Duodenal mucosa (tissue), 2 donors: Measurements from ENCODE around the gene BCS1L.
A peak's percentile ranks its signal among the peaks of the same experiment; 100 is the strongest.

Source experiments
- H3K27ac ChIP-seq: one replicate; pipeline ENCODE4 v1.7.0; 2013; ENCODE audit warnings: low read depth, low read length
- H3K27me3 ChIP-seq, 2 donors: one replicate each; pipeline ENCODE4 v1.7.0; 2013; ENCODE audit warnings: low read length in 2 of 2, control low read depth in 1 of 2; ENCODE audit not compliant: insufficient read depth in 2 of 2, control insufficient read depth in 1 of 2
- H3K36me3 ChIP-seq, 2 donors: one replicate each; pipeline ENCODE4 v1.7.0; 2013; ENCODE audit warnings: low read length in 2 of 2, control low read depth in 1 of 2; ENCODE audit not compliant: insufficient read depth in 2 of 2, control insufficient read depth in 1 of 2
- H3K4me1 ChIP-seq, 2 donors: one replicate each; pipeline ENCODE4 v1.7.0; 2013; ENCODE audit warnings: low read length in 2 of 2, control low read depth in 1 of 2; ENCODE audit not compliant: insufficient read depth in 2 of 2, control insufficient read depth in 1 of 2
- H3K4me3 ChIP-seq, 2 donors: one replicate each; pipeline ENCODE4 v1.7.0; 2013; ENCODE audit warnings: low read length in 2 of 2, low read depth in 1 of 2
- H3K9ac ChIP-seq, 2 donors: one replicate each; pipeline ENCODE4 v1.7.0; 2013; ENCODE audit warnings: low read length in 2 of 2, low read depth in 1 of 2
- H3K9me3 ChIP-seq, 2 donors: one replicate each; pipeline ENCODE4 v1.7.0; 2013; ENCODE audit warnings: low read length in 2 of 2, control low read depth in 1 of 2; ENCODE audit not compliant: control insufficient read depth in 1 of 2

Gene BCS1L

DNA sequence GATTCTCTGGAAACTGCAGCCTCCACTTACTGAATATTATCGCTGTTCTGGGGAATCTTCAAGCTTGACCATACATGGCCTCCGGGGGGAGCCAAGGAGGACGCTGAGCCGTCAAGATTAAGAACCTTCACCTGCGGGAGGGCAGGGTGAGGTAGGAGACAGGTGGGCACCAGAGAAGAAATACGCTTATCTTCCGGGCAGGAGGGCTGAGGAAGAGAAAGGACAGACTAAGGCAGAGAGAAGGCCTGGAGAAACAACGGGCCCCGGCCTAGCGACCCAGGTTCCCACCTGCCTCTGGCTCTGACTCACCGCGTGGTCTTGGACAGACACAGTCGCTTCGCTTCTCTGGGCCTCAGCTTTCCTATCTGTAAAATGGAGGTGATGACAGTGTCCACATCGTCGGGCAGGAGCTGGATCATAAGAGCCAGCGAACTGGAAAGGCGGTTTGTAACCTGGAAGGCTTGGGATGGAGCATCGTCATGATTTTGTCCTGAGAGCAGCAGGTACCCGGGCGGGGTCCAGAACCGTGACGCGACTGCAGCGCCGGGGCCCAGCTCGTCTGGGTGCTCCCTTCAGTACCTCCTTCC is 719 bp upstream of the BCS1L start:
- H3K4me1 ChIP-seq: peaks cover 7 to 8% of the 10 kb centered on the region in 2 donors
- H3K4me3 ChIP-seq: peak overlapping the region; percentile 91 to 93
- no peaks in the 10 kb centered on the region for H3K9me3 ChIP-seq
- peaks cover 24 to 38% of the 10 kb centered on the region in 2 donors for H3K36me3 ChIP-seq
- H3K9ac ChIP-seq: peak overlapping the region; percentile 62 to 89
- H3K27me3 ChIP-seq: no peaks in the 10 kb centered on the region
- no peak overlapping the region for H3K27ac ChIP-seq

DNA sequence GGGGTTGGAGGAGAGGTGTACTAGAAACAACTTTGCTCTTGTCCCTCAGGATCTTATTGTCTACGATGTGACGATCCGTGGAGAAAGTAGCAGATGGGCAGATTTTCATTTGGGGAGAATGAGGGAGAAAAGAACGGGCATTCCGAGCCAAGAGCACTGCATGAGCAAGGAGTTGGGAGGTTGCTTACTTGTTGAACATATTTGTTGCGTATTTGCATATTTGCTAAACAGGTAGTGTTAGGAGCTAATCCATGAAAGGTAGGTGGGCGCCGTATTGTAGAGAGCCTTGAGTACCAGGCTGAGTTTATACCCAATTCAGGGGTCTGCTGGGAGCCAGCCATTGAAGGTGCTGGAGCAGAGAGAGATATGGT is 490 bp downstream of the BCS1L start:
- no peaks in the 10 kb centered on the region for H3K27me3 ChIP-seq
- H3K27ac ChIP-seq: no peak overlapping the region
- peak overlapping the region; percentile 91 to 93 for H3K4me3 ChIP-seq
- H3K4me1 ChIP-seq: peaks cover 7 to 8% of the 10 kb centered on the region in 2 donors
- H3K9me3 ChIP-seq: no peaks in the 10 kb centered on the region
- H3K9ac ChIP-seq: peak overlapping the region; percentile 62 to 89
- H3K36me3 ChIP-seq: peaks cover 24 to 45% of the 10 kb centered on the region in 2 donors

DNA sequence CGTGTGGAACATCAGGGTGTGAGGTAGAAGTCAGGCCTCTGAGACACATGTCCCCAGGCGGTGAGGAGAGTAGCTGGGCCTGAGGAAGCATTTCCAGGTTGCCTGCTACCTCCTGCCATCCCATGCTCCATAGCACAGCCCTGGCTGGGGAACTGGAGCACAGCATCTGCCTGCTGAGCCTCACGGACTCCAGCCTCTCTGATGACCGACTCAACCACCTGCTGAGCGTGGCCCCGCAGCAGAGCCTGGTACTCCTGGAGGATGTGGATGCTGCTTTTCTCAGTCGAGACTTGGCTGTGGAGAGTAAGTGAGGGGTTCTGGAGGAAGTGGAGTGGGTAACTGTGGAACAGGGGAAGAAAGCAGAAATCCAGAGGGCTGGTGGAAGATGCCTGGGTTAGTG is 2.9 kb downstream of the BCS1L start:
- Histone ChIP-seq H3K9me3 (no peaks in the 10 kb centered on the region), H3K4me3 (no peak overlapping the region), H3K27me3 (no peaks in the 10 kb centered on the region), H3K4me1 (peaks cover 7 to 8% of the 10 kb centered on the region in 2 donors), H3K27ac (no peak overlapping the region), H3K36me3 (peaks cover 23 to 48% of the 10 kb centered on the region in 2 donors), H3K9ac (no peak overlapping the region)

DNA sequence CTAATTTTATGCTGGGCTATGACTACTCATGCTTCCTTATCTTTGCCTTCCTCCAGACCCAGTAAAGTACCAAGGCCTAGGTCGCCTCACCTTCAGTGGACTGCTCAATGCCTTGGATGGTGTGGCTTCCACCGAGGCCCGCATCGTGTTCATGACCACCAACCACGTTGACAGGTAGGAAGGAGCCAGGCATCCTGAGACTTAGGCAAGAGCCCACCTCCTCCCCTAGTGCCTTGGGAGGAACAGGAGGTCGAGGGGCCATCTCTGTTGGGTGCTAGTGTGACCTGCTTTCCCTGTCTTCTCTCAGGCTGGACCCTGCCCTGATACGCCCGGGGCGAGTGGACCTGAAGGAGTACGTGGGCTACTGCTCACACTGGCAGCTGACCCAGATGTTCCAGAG is 3.3 kb downstream of the BCS1L start:
- no peaks in the 10 kb centered on the region for H3K9me3 ChIP-seq
- peaks cover 26 to 53% of the 10 kb centered on the region in 2 donors for H3K36me3 ChIP-seq
- no peak overlapping the region for H3K4me3 ChIP-seq
- no peak overlapping the region for H3K27ac ChIP-seq
- no peaks in the 10 kb centered on the region for H3K27me3 ChIP-seq
- H3K9ac ChIP-seq: no peak overlapping the region
- H3K4me1 ChIP-seq: peaks cover 7 to 8% of the 10 kb centered on the region in 2 donors

DNA sequence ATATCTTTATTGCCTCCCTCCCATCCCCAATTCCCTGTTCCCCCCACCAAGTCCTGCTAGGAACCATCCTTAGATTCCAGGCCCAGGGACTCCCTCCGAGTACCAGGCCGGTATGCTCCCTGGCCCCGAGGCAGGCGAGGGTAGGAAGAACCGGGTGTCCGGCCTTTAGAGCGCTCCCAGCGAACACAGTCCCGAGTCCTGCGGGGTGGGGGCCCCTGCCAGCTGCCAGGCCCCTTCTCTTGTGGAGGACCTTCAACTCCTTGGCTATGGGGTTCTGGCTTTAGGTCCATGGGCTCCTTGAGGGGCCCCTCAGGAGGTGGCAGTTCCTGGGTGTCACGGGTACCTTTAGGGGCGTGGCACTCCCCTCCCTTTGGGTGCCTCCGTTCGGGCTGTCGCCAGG is 4.4 kb downstream of the BCS1L start:
- Histone ChIP-seq H3K27ac (no peak overlapping the region), H3K27me3 (no peaks in the 10 kb centered on the region), H3K36me3 (peaks cover 29 to 62% of the 10 kb centered on the region in 2 donors), H3K4me3 (no peak overlapping the region), H3K9me3 (no peaks in the 10 kb centered on the region), H3K4me1 (peaks cover 7 to 8% of the 10 kb centered on the region in 2 donors), H3K9ac (no peak overlapping the region)

DNA sequence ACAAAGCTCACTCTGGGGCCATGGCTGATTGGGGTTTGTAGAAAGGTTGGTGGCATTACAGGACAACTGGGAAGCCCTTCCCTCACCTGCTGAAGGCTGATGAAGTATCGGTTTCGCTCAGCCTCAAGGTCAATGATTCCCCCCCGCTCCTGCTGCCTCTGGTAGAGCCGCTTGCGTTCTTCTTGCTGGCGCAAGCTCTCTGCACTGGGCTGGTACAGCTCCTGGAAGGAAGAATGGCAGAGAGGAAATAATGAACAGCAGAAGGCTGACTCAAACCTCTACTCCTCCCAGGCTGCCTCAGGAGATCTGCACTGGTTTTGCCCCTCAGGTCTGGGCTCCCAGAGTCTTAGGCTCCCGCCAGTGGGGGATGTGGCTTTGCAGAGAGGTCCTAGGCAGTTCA is 5.2 kb downstream of the BCS1L start:
- Histone ChIP-seq H3K36me3 (peaks cover 29 to 62% of the 10 kb centered on the region in 2 donors), H3K4me1 (peaks cover 7 to 8% of the 10 kb centered on the region in 2 donors), H3K9ac (no peak overlapping the region), H3K27me3 (no peaks in the 10 kb centered on the region), H3K27ac (no peak overlapping the region), H3K9me3 (no peaks in the 10 kb centered on the region), H3K4me3 (no peak overlapping the region)

DNA sequence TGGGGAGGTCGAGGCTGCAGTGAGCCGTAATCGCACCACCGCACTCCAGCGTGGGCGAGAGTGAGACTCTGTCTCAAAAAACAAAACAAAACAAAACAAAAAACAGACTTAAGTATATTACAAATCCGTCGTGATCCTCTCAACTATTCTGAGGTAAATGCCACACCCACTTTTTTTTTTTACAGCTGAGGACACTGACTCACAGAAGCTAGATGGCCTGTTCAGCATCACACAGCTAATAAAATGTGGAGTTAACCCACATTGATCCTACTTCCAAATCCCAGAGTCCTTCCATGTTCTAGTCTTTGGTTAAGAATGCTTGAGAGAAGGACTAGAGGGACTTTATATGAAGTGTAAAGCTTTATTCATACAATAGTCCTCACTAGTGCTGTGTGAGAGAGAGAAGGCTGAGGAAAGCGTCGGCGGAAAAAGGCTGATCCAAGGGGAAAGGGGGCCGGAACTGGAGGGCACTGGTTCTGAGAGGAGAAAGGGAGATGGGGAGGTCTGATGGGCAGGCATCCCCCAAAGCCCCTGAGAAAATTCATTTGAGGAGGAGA is 11.7 kb downstream of the BCS1L start:
- peaks cover 6 to 15% of the 10 kb centered on the region in 2 donors for H3K4me1 ChIP-seq
- peaks cover 6 to 25% of the 10 kb centered on the region in 2 donors for H3K36me3 ChIP-seq
- H3K4me3 ChIP-seq: peak overlapping the region; percentile 90 to 98
- peak overlapping the region; percentile 74 to 83 for H3K9ac ChIP-seq
- H3K27ac ChIP-seq: no peak overlapping the region
- H3K27me3 ChIP-seq: no peaks in the 10 kb centered on the region
- H3K9me3 ChIP-seq: no peaks in the 10 kb centered on the region

DNA sequence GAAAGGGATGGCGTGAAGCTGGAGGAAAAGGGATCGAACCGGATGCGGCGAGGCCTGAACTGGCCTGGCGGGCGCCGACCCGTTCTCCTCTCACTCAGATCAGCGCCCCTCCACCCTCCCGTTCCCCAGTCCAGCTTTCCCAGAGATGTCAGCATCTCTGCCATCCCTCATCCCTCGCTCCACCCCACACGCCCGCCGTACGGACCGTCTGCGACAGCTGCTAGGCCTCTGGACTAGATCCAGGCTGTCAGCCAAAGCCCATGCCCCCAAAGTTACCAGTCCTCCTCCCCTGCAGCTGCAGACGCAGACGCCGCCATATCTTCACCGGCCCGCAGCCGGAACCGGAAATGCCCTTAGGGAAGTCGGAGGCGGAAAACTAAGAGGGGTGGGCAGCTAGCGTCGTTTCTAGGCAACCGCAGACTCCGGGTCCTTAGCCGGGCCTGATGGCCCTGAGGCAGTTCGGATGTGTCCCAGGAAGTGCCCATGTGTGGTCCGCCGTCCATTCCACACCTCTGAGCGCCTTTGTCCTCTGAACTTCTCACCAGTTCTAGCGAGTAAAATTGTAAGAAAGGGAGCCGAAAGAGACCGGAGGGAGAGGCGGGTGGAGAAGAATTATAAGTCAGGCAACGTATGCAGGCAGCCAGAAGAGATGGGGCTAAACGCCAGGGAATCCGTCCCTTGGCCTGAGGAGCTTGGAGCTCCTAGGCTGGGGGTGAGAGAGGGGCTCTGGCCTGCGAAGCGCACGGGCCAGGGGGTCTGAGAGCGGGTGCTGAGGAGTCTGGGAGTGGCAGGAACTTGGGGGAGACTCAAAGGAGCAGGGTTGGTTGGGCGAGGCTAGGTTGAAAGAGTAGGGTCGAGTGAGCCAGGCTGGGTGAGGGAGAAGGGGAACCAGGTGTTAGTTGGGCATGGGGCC is 12.4 kb downstream of the BCS1L start, which contains the start of the genes RNF25 and STK36:
TSS of gene RNF25 (minus strand) at position 349 of the 913 bp plus-strand sequence. CDS start at position 317, 32 bp downstream.
TSS of gene STK36 (plus strand) at position 433 of the 913 bp plus-strand sequence. CDS start 744 bp downstream, outside the sequence.
- Histone ChIP-seq H3K27me3 (no peaks in the 10 kb centered on the region), H3K4me3 (peak within 1 kb of the TSS; percentile 90 to 98), H3K27ac (peak within 1 kb of the TSS; percentile 61), H3K9ac (peak within 1 kb of the TSS; percentile 74 to 83), H3K36me3 (peaks cover 6 to 20% of the 10 kb centered on the region in 2 donors), H3K4me1 (peaks cover 6 to 15% of the 10 kb centered on the region in 2 donors), H3K9me3 (no peaks in the 10 kb centered on the region)

DNA sequence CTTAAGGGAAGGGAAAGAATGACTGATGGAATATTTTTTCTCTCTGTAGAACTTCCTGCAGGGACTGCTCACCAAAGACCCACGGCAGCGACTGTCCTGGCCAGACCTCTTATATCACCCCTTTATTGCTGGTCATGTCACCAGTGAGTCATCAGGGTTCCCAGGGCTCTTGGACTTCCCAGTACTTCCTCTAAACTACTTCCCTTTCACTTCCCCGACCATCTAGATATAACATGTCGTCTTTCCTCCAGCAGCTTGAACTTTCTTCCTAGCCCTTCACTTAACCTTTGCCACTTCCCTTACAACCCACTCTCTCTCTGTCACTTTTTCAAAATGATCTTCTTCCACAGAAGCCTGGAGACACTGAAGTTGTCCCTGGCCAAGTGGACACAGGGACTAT is 19.6 kb downstream of the BCS1L start:
- Histone ChIP-seq H3K27ac (no peak overlapping the region), H3K9ac (no peak overlapping the region), H3K9me3 (no peaks in the 10 kb centered on the region), H3K4me3 (no peak overlapping the region), H3K27me3 (no peaks in the 10 kb centered on the region), H3K36me3 (peaks cover 0 to 24% of the 10 kb centered on the region in 2 donors), H3K4me1 (no peaks in the 10 kb centered on the region)

DNA sequence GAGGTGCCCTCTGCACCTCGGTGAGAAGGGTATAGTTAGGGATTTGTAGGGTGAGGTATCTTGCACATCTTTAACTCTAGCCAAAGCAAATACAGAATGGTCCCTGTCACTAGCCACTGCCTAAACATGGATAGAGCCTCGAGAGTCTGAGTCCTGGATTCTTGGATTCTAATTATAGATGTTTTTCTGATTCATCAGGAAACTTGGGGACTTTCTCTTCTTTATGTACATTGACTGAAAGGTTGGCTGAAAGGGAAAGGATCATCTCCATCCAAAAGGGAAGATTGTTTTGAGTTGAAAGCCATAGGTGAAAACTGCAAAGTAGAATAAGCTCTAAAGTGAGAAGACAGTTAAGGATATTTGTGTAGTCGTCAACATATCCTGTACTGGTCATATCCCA is 20.6 kb downstream of the BCS1L start:
- no peaks in the 10 kb centered on the region for H3K9me3 ChIP-seq
- no peak overlapping the region for H3K27ac ChIP-seq
- H3K4me3 ChIP-seq: no peak overlapping the region
- H3K36me3 ChIP-seq: peaks cover 5 to 24% of the 10 kb centered on the region in 2 donors
- no peaks in the 10 kb centered on the region for H3K27me3 ChIP-seq
- H3K9ac ChIP-seq: no peak overlapping the region
- no peaks in the 10 kb centered on the region for H3K4me1 ChIP-seq
